22Rv1 (cell line): ENCODE results near the gene RCE1.

Source experiments
- H3K27ac ChIP-seq: fragments of 450-650 bp; 2 replicates; pipeline ENCODE4 v1.5.1; 2017
- CTCF ChIP-seq: fragments of 450-650 bp; IDR thresholded peaks from 2 replicates; pipeline ENCODE4 v1.5.1; 2017; ENCODE audit warnings: mild to moderate bottlenecking
- ZFX ChIP-seq: fragments of 450-650 bp; IDR thresholded peaks from 2 replicates; pipeline ENCODE4 v1.6.1; 2017; ENCODE audit warnings: antibody characterized with exemption, borderline replicate concordance

RCE1 gene

GRCh38 chr11:66881451-66881835 lies 38.2 kb downstream of the RCE1 start:
- TF ChIP-seq ZFX (no peak), CTCF (no peak; the same call in 1 of the 2 replicates)
- H3K27ac ChIP-seq: peak overlapping the region; percentile 63

- no peak overlapping the region; the same call in 1 of the 2 replicates for H3K27ac ChIP-seq
These were observed 38.7 kb downstream of the RCE1 start for GRCh38 chr11:66881927-66882452.

GRCh38 chr11:66882561-66883015 lies 39.3 kb downstream of the RCE1 start:
- H3K27ac ChIP-seq: no peak overlapping the region
- TF ChIP-seq ZFX (no peak), CTCF (no peak)

More at GRCh38 chr11:66881927-66882452, 38.7 kb downstream of the RCE1 start:
- TF ChIP-seq ZFX (no peak), CTCF (no peak)

- TF ChIP-seq CTCF (peak; percentile 90), ZFX (no peak)
- H3K27ac ChIP-seq: no peak overlapping the region
These were observed 40.0 kb downstream of the RCE1 start for GRCh38 chr11:66883016-66883965.

GRCh38 chr11:66884443-66884842 lies 41.2 kb downstream of the RCE1 start:
- no peak overlapping the region for H3K27ac ChIP-seq
- no peak for TF ChIP-seq CTCF
- no peak for TF ChIP-seq ZFX

- TF ChIP-seq CTCF (0 out of 2 replicates have a peak, but pooled peaks have one; percentile 1), ZFX (no peak)
- H3K27ac ChIP-seq: no peak overlapping the region
These were observed 42.2 kb downstream of the RCE1 start for GRCh38 chr11:66885469-66885868.

- TF ChIP-seq ZFX (no peak), CTCF (no peak)
- no peak overlapping the region for H3K27ac ChIP-seq
These were observed 42.8 kb downstream of the RCE1 start for GRCh38 chr11:66885950-66886440.
